LNCaP clone FGC (cell line): ENCODE data around the gene NKAIN2.

ENCODE experiments used
- DNase-seq: peaks from one replicate; pipeline ENCODE4 v3.0.0-alpha.2; 2011; ENCODE audit warnings: low read depth
- H3K4me3 ChIP-seq: 2 replicates; pipeline ENCODE4 v1.5.1; 2011; ENCODE audit warnings: mild to moderate bottlenecking, low read depth, low read length, control low read depth
- TF ChIP-seq, protein P1 (sequence below): IDR thresholded peaks from 2 replicates; pipeline ENCODE4 v1.5.1; 2012; ENCODE audit warnings: mild to moderate bottlenecking; ENCODE audit not compliant: control insufficient read depth, insufficient read depth; ENCODE audit errors: extremely low read depth

Gene NKAIN2

DNA sequence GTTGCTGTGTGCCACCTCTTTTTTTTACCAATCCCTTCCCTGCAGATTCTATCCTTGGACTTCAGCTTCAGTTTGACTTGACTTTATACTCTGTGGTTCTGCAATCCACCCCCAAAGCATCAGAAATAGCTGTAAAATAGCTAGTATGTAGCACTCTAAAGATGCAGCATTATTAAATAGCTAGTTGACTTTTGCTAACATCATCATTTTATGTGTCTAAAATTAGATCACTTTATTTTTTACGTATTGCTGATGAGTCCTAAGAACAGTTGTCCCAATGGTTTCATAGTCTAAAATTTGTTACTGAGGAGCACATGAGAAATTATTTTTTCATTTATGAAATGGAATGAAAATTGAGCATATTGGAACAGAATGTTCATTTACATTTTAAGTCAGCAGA, 138.2 kb downstream of the NKAIN2 start:
- TF ChIP-seq, protein P1, sequence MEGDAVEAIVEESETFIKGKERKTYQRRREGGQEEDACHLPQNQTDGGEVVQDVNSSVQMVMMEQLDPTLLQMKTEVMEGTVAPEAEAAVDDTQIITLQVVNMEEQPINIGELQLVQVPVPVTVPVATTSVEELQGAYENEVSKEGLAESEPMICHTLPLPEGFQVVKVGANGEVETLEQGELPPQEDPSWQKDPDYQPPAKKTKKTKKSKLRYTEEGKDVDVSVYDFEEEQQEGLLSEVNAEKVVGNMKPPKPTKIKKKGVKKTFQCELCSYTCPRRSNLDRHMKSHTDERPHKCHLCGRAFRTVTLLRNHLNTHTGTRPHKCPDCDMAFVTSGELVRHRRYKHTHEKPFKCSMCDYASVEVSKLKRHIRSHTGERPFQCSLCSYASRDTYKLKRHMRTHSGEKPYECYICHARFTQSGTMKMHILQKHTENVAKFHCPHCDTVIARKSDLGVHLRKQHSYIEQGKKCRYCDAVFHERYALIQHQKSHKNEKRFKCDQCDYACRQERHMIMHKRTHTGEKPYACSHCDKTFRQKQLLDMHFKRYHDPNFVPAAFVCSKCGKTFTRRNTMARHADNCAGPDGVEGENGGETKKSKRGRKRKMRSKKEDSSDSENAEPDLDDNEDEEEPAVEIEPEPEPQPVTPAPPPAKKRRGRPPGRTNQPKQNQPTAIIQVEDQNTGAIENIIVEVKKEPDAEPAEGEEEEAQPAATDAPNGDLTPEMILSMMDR, result no peak
- H3K4me3 ChIP-seq, result no peak overlapping the region
- no peak for DNase-seq

- TF ChIP-seq, protein P1, result no peak
- H3K4me3 ChIP-seq, result no peak overlapping the region
- no peak for DNase-seq
These were observed 141.7 kb downstream of the NKAIN2 start for GRCh38 chr6:123945386-123945785.

DNA sequence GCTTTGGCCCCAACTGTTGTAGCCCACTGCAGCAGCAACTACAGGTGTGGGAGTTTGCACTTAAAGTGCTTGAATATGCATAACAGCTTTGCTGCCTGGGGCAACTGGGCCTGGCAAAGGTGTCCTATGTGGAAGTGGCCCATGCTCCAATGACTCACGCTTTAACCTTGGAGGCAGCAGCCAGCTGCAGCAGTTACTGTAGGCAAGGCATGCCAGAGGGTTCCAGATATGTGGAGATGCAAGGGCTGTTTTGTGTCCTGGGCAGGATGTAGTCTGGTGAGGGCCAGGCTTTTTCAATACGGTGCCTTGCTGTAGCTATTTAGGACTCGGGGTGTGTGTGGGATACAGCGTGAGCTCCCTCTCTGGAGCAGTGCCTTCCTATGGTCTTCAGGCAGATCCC, 150.3 kb downstream of the NKAIN2 start:
- no peak for DNase-seq
- TF ChIP-seq, protein P1, result no peak
- no peak overlapping the region for H3K4me3 ChIP-seq

DNA sequence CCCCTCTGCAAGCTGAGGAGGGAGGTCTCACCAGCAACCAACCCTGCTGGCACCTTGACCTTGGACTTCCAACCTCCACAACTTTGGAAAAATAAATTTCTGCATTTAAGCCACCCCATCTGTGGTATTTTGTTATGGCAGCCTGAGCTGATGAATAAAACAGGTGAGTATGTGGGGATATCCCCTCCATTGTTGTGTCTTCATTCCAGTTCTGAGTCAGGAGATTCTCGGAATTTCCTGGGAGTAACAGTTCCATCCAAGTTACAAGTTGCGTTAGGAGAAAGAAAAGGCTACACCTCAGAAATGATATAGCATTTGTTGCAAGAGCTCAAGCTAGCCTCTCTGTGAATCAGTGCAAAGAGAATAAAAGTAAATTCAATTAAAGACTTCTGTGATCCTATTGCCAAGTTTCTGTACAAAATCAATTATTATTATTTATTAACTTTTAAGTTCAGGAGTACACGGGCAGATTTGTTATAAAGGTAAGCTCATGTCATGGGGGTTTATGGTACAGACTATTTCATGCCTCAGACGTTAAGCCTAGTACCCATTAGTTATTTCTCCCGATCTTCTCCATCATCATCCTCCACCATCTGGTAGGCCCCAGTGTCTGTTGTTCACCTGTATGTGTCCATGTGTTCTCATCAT, 153.0 kb downstream of the NKAIN2 start:
- TF ChIP-seq, protein P1, result no peak
- DNase-seq, result no peak
- no peak overlapping the region for H3K4me3 ChIP-seq

GRCh38 chr6:123962508-123962907, 158.8 kb downstream of the NKAIN2 start:
- DNase-seq, result peak; percentile 58
- no peak overlapping the region for H3K4me3 ChIP-seq
- TF ChIP-seq, protein P1, result no peak

GRCh38 chr6:123965894-123966293, 162.2 kb downstream of the NKAIN2 start:
- no peak overlapping the region for H3K4me3 ChIP-seq
- DNase-seq, result no peak
- TF ChIP-seq, protein P1, result peak; percentile 18; the same call in 1 of the 2 replicates

GRCh38 chr6:123966618-123967017, 163.0 kb downstream of the NKAIN2 start:
- H3K4me3 ChIP-seq, result no peak overlapping the region
- TF ChIP-seq, protein P1, result no peak
- no peak for DNase-seq
